GM12878 (cell line): ENCODE results near the gene ZNF688. TPM values are rescaled to one million over a fixed set of nuclear protein-coding genes. Genes with fewer than 3 reads are reported as not detected.

Experiments used
- ATF7 ChIP-seq: fragments of 450-650 bp; IDR thresholded peaks from 2 replicates; pipeline ENCODE4 v1.6.1; 2016; ENCODE audit warnings: low read depth, mild to moderate bottlenecking
- BMI1 ChIP-seq: fragments of 450-650 bp; IDR thresholded peaks from 2 replicates; pipeline ENCODE4 v1.6.1; 2016; ENCODE audit warnings: mild to moderate bottlenecking, moderate library complexity, borderline replicate concordance
- CHD1 ChIP-seq: IDR thresholded peaks from 2 replicates; pipeline ENCODE4 v1.6.1; 2012; ENCODE audit warnings: low read depth, low read length, improper control_type of control experiment
- EED ChIP-seq: sonication (generic); IDR thresholded peaks from 2 replicates; pipeline ENCODE4 v1.6.1; 2016; ENCODE audit warnings: antibody characterized with exemption, low read depth
- ESRRA ChIP-seq: IDR thresholded peaks from 2 replicates; pipeline ENCODE4 v1.6.1; 2012; ENCODE audit warnings: mild to moderate bottlenecking, low read length, improper control_type of control experiment
- HDAC2 ChIP-seq: fragments of 200-600 bp; sonication (generic); IDR thresholded peaks from 2 replicates; pipeline ENCODE4 v1.6.1; 2017
- HDAC6 ChIP-seq: fragments of 200-600 bp; sonication (generic); IDR thresholded peaks from one replicate; pipeline ENCODE4 v1.8.0; 2017; ENCODE audit warnings: antibody characterized with exemption; ENCODE audit not compliant: unreplicated experiment
- MYC ChIP-seq: IDR thresholded peaks from 2 replicates; pipeline ENCODE4 v1.6.1; 2011; ENCODE audit warnings: mild to moderate bottlenecking, low read length, moderate library complexity, inconsistent platforms; ENCODE audit not compliant: insufficient read depth, insufficient replicate concordance, insufficient read length, severe bottlenecking
- NFIC ChIP-seq: IDR thresholded peaks from 2 replicates; pipeline ENCODE4 v1.6.1; 2012; ENCODE audit warnings: low read depth, mild to moderate bottlenecking, inconsistent platforms, low read length, moderate library complexity
- NR2C1 ChIP-seq: fragments of 450-650 bp; IDR thresholded peaks from 2 replicates; pipeline ENCODE4 v1.6.1; 2017; ENCODE audit warnings: antibody characterized with exemption, mild to moderate bottlenecking, moderate library complexity
- PAX8 ChIP-seq: fragments of 450-650 bp; IDR thresholded peaks from 2 replicates; pipeline ENCODE4 v1.6.1; 2017; ENCODE audit warnings: mild to moderate bottlenecking, moderate library complexity
- POU2F2 ChIP-seq: IDR thresholded peaks from 3 replicates; pipeline ENCODE4 v1.6.1; 2011; ENCODE audit warnings: low read depth, mild to moderate bottlenecking, low read length, borderline replicate concordance
- SMC3 ChIP-seq: IDR thresholded peaks from 2 replicates; pipeline ENCODE4 v1.6.1; 2011; ENCODE audit warnings: low read length, improper control_type of control experiment, borderline replicate concordance
- SP1 ChIP-seq: IDR thresholded peaks from one replicate; pipeline ENCODE4 v1.6.1; 2011; ENCODE audit warnings: low read depth, low read length
- TCF3 ChIP-seq: IDR thresholded peaks from 2 replicates; pipeline ENCODE4 v1.6.1; 2012; ENCODE audit warnings: low read depth, mild to moderate bottlenecking, low read length, borderline replicate concordance; ENCODE audit not compliant: insufficient read depth
- ZNF217 ChIP-seq: fragments of 450-650 bp; IDR thresholded peaks from 2 replicates; pipeline ENCODE4 v1.6.1; 2017; ENCODE audit warnings: antibody characterized with exemption, mild to moderate bottlenecking
- ZNF384 ChIP-seq: IDR thresholded peaks from 2 replicates; pipeline ENCODE4 v1.6.1; 2012; ENCODE audit warnings: low read depth, mild to moderate bottlenecking, low read length, improper control_type of control experiment, borderline replicate concordance
- polyA plus RNA-seq, 11 experiments: library from polyadenylated mRNA; depleted of rRNA in 4 of 11; unstranded in 6 of 11; stranded (reverse) in 5 of 11; fragments of >200 nt; fragmentation: Nextera tagmentation in 4 of 11; fragmentation: Illumina TruSeq in 1 of 11; extraction: Ambion mirVana in 4 of 11; extraction: Trizol in 1 of 11; gene quantifications; 1 replicate in 1 of 11; 2 replicates in 10 of 11; pipeline versions ENCODE4 v1.2.1 to v1.2.3, GENCODE V29; 2011 to 2016; ENCODE audit warnings: inconsistent platforms in 2 of 11, missing spikeins in 2 of 11, low read depth in 1 of 11
- total RNA-seq, 4 experiments: library from RNA; depleted of rRNA in 3 of 4; stranded (reverse); fragments of >200 nt in 3 of 4; fragmentation: Illumina TruSeq in 1 of 4; extraction: Trizol in 1 of 4; gene quantifications; 2 replicates each; pipeline versions ENCODE4 v1.2.1 to v1.2.3, GENCODE V29; 2013 to 2021
- TF ChIP-seq, protein P1 (sequence below): fragments of 450-650 bp; IDR thresholded peaks from 2 replicates; pipeline ENCODE4 v1.6.1; 2018; ENCODE audit warnings: mild to moderate bottlenecking, low read depth, moderate library complexity; ENCODE audit not compliant: partially characterized antibody
- TF ChIP-seq, protein P2 (sequence below): fragments of 450-650 bp; formaldehyde crosslinking; IDR thresholded peaks from 2 replicates; pipeline ENCODE4 v1.4.0; 2020; ENCODE audit warnings: mild to moderate bottlenecking, moderate library complexity
- TF ChIP-seq, protein P3 (sequence below): fragments of 450-650 bp; IDR thresholded peaks from 2 replicates; pipeline ENCODE4 v1.6.1; 2017; ENCODE audit warnings: borderline replicate concordance
- TF ChIP-seq, protein P4 (sequence below): IDR thresholded peaks from 2 replicates; pipeline ENCODE4 v1.6.1; 2012; ENCODE audit warnings: low read depth, low read length, improper control_type of control experiment

Gene ZNF688
- total and polyA plus RNA-seq, 10 of the 15 experiments (the other 5 are each of a cell fraction or from before 2014, with no cell fraction given) = 0.14 to 17.4 (median 10.6) TPM

DNA sequence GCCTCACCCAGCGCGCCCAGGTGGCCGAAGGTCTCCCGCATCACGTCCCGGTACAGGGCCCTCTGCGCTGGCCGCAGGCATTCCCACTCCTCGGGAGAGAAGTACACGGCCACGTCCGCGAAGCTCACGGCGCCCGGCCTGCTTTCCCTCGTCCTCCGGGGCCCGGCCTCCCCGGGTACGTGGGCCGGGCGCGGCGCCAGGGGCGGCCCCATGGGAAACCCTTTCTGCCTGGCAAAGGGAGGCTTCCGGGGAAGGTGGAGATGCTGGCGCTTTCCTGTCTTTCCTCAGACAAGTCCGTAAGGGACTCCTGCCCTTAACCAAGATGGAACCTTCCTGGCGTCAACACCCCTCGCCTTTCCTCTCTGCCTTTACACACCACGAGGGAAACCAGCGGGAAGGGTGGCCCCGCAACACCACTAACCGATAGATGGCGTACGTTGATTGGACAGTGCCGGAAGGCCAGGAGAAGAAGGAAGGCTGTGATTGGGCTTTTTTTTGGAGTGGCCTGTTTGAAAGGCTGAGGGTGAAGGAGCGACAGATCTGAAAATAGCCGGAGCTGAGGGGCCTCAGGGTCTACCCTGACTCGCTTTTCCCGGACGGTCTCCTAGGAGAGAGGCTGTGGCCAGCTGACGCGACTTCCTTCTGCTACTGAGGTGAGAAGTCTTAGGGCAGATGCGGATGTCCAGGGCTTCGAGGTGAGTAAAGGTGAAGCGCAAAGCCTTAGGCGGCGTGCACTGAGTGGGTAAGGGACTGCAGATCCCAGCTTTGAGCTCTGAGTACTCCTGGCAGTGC lies 14.1 kb upstream of the ZNF688 start, which contains the start of gene ZNF785 (continued):
- TF ChIP-seq, protein P1, sequence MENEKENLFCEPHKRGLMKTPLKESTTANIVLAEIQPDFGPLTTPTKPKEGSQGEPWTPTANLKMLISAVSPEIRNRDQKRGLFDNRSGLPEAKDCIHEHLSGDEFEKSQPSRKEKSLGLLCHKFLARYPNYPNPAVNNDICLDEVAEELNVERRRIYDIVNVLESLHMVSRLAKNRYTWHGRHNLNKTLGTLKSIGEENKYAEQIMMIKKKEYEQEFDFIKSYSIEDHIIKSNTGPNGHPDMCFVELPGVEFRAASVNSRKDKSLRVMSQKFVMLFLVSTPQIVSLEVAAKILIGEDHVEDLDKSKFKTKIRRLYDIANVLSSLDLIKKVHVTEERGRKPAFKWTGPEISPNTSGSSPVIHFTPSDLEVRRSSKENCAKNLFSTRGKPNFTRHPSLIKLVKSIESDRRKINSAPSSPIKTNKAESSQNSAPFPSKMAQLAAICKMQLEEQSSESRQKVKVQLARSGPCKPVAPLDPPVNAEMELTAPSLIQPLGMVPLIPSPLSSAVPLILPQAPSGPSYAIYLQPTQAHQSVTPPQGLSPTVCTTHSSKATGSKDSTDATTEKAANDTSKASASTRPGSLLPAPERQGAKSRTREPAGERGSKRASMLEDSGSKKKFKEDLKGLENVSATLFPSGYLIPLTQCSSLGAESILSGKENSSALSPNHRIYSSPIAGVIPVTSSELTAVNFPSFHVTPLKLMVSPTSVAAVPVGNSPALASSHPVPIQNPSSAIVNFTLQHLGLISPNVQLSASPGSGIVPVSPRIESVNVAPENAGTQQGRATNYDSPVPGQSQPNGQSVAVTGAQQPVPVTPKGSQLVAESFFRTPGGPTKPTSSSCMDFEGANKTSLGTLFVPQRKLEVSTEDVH = peak; percentile 66
- TF ChIP-seq BMI1 (no peak), HDAC2 (no peak), NFIC (peak; percentile 40; the same call in 1 of the 2 replicates), TCF3 (no peak), SP1 (peak; percentile 97), SMC3 (no peak), NR2C1 (peak; percentile 93), ZNF384 (no peak), HDAC6 (no peak), MYC (peak; percentile 79), ESRRA (no peak), PAX8 (no peak), CHD1 (no peak), ATF7 (peak; percentile 60; the same call in 1 of the 2 replicates), POU2F2 (peak; percentile 63; the same call in 1 of the 3 replicates), EED (peak; percentile 57; the same call in 1 of the 2 replicates), ZNF217 (no peak)
- TF ChIP-seq, protein P2, sequence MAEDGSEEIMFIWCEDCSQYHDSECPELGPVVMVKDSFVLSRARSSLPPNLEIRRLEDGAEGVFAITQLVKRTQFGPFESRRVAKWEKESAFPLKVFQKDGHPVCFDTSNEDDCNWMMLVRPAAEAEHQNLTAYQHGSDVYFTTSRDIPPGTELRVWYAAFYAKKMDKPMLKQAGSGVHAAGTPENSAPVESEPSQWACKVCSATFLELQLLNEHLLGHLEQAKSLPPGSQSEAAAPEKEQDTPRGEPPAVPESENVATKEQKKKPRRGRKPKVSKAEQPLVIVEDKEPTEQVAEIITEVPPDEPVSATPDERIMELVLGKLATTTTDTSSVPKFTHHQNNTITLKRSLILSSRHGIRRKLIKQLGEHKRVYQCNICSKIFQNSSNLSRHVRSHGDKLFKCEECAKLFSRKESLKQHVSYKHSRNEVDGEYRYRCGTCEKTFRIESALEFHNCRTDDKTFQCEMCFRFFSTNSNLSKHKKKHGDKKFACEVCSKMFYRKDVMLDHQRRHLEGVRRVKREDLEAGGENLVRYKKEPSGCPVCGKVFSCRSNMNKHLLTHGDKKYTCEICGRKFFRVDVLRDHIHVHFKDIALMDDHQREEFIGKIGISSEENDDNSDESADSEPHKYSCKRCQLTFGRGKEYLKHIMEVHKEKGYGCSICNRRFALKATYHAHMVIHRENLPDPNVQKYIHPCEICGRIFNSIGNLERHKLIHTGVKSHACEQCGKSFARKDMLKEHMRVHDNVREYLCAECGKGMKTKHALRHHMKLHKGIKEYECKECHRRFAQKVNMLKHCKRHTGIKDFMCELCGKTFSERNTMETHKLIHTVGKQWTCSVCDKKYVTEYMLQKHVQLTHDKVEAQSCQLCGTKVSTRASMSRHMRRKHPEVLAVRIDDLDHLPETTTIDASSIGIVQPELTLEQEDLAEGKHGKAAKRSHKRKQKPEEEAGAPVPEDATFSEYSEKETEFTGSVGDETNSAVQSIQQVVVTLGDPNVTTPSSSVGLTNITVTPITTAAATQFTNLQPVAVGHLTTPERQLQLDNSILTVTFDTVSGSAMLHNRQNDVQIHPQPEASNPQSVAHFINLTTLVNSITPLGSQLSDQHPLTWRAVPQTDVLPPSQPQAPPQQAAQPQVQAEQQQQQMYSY (CRISPR knock-in tag) = no peak
- TF ChIP-seq, protein P3, sequence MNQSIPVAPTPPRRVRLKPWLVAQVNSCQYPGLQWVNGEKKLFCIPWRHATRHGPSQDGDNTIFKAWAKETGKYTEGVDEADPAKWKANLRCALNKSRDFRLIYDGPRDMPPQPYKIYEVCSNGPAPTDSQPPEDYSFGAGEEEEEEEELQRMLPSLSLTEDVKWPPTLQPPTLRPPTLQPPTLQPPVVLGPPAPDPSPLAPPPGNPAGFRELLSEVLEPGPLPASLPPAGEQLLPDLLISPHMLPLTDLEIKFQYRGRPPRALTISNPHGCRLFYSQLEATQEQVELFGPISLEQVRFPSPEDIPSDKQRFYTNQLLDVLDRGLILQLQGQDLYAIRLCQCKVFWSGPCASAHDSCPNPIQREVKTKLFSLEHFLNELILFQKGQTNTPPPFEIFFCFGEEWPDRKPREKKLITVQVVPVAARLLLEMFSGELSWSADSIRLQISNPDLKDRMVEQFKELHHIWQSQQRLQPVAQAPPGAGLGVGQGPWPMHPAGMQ = no peak
- TF ChIP-seq, protein P4, sequence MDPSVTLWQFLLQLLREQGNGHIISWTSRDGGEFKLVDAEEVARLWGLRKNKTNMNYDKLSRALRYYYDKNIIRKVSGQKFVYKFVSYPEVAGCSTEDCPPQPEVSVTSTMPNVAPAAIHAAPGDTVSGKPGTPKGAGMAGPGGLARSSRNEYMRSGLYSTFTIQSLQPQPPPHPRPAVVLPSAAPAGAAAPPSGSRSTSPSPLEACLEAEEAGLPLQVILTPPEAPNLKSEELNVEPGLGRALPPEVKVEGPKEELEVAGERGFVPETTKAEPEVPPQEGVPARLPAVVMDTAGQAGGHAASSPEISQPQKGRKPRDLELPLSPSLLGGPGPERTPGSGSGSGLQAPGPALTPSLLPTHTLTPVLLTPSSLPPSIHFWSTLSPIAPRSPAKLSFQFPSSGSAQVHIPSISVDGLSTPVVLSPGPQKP = no peak
